Measurements from ENCODE around the gene DYSF.

DNA sequence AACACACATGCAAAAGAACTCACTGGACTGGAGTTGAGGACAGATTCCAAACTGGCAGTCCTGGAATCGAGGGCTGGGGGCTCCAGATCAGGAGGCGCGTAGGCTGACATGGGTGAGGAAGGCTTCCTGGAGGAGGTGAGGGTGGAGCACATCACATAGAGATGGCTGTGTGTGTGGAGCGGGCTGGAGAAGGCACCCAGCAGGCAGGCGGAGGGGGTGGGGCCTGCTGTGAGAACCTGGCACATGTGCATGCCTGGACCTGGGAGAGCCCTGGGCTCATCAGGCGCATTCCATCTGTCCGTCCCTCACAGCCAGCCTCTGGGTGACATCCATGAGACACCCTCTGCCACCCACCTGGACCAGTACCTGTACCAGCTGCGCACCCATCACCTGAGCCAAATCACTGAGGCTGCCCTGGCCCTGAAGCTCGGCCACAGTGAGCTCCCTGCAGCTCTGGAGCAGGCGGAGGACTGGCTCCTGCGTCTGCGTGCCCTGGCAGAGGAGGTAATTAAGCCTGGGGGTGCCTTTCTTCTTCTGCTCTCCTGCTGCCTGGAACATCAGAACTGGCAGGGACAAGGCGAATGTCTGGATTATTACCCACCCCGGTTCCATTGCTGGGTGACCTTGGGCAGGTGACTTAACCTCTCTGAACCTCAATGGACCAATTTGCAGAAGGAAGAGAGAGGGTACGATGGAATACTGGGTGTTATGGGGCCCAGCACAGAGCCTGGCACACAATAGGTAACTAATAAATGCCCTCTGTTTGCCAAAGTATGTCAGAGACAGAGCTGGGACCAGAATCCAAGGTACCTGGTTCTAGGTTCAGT, 108.3 kb downstream of the DYSF start:
- TF ChIP-seq, protein P1, sequence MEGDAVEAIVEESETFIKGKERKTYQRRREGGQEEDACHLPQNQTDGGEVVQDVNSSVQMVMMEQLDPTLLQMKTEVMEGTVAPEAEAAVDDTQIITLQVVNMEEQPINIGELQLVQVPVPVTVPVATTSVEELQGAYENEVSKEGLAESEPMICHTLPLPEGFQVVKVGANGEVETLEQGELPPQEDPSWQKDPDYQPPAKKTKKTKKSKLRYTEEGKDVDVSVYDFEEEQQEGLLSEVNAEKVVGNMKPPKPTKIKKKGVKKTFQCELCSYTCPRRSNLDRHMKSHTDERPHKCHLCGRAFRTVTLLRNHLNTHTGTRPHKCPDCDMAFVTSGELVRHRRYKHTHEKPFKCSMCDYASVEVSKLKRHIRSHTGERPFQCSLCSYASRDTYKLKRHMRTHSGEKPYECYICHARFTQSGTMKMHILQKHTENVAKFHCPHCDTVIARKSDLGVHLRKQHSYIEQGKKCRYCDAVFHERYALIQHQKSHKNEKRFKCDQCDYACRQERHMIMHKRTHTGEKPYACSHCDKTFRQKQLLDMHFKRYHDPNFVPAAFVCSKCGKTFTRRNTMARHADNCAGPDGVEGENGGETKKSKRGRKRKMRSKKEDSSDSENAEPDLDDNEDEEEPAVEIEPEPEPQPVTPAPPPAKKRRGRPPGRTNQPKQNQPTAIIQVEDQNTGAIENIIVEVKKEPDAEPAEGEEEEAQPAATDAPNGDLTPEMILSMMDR (optimal IDR thresholded peaks at IDR 0.05 in 1 of 3, IDR thresholded peaks at IDR 0.05 in 1 of 3, conservative IDR thresholded peaks at IDR 0.05 in 1 of 3; ENCODE audit: extremely low read depth in 1 of 3, insufficient read depth in 2 of 3, low read length in 3 of 3): no peak
- no peak for TF ChIP-seq EZH2 (IDR thresholded peaks at IDR 0.05; ENCODE audit: low read length)

Data from keratinocyte (primary cell).